SK-N-SH (cell line): ENCODE results near the gene CARD14. TPM values are rescaled to one million over a fixed set of nuclear protein-coding genes. Genes with fewer than 3 reads are reported as not detected.

Experiments
- CTCF ChIA-PET: fragments of 300-600, 350-600 bp; formaldehyde crosslinking; extraction: SDS; loops from one replicate; lab custom pipeline; 2021; lab: Yijun Ruan, JAX
- POLR2A ChIA-PET: fragments of 350-600 bp; sonication (Branson Sonifier 250); formaldehyde crosslinking; extraction: SDS; loops from one replicate; lab custom pipeline; 2020; ENCODE audit warnings: antibody characterized with exemption, inconsistent platforms; lab: Yijun Ruan, JAX
- DNase-seq: peaks from one replicate; pipeline ENCODE4 v3.0.0; 2012
- H2AFZ ChIP-seq: fragments of 200-600 bp; sonication (generic); 2 replicates; pipeline ENCODE4 v1.8.1; 2016; ENCODE audit warnings: antibody characterized with exemption, mild to moderate bottlenecking, low read depth
- H3F3A ChIP-seq: fragments of 200-600 bp; sonication (generic); replicated peaks from 2 replicates; pipeline ENCODE3; 2016; ENCODE audit warnings: antibody characterized with exemption, mild to moderate bottlenecking; ENCODE audit not compliant: insufficient read depth
- H3K27ac ChIP-seq, 2 experiments: fragments of 200-500 bp in 1 of 2; fragments of 200-600 bp in 1 of 2; sonication (Bioruptor generic) in 1 of 2; sonication (generic), shearing (Covaris generic) in 1 of 2; 2 replicates each; pipeline versions ENCODE4 v1.5.1 to v1.6.1; 2014 to 2016; ENCODE audit warnings: low read depth in 2 of 2, inconsistent platforms in 1 of 2, low read length in 1 of 2, mild to moderate bottlenecking in 1 of 2, mixed read lengths in 1 of 2
- H3K27me3 ChIP-seq: fragments of 200-600 bp; sonication (generic), shearing (Covaris generic); 2 replicates; pipeline ENCODE4 v1.6.1; 2016; ENCODE audit warnings: mixed run types; ENCODE audit not compliant: insufficient read depth
- H3K36me3 ChIP-seq, 2 experiments: fragments of 200-500 bp in 1 of 2; fragments of 200-600 bp in 1 of 2; sonication (Bioruptor generic) in 1 of 2; sonication (generic) in 1 of 2; replicated peaks in 1 of 2; 2 replicates each; pipeline versions ENCODE3 to v1.5.1; 2014 to 2016; ENCODE audit warnings: low read length in 1 of 2, mild to moderate bottlenecking in 1 of 2; ENCODE audit not compliant: insufficient read depth in 2 of 2, control insufficient read depth in 1 of 2
- H3K4me1 ChIP-seq, 2 experiments: fragments of 200-500 bp in 1 of 2; fragments of 200-600 bp in 1 of 2; sonication (Bioruptor generic) in 1 of 2; sonication (generic), shearing (Covaris generic) in 1 of 2; 2 replicates each; pipeline versions ENCODE4 v1.5.1 to v1.6.1; 2014 to 2016; ENCODE audit warnings: low read depth in 1 of 2, low read length in 1 of 2, mixed run types in 1 of 2; ENCODE audit not compliant: insufficient read depth in 2 of 2, control insufficient read depth in 1 of 2
- H3K4me2 ChIP-seq: fragments of 200-600 bp; sonication (generic), shearing (Covaris generic); 2 replicates; pipeline ENCODE4 v1.6.1; 2017; ENCODE audit warnings: mixed run types
- H3K4me3 ChIP-seq, 2 experiments: fragments of 200-500 bp in 1 of 2; fragments of 200-600 bp in 1 of 2; sonication (Bioruptor generic) in 1 of 2; sonication (generic), shearing (Covaris generic) in 1 of 2; 2 replicates each; pipeline versions ENCODE4 v1.5.1 to v1.8.1; 2014 to 2016; ENCODE audit warnings: low read depth in 2 of 2, inconsistent platforms in 1 of 2, low read length in 1 of 2, mild to moderate bottlenecking in 1 of 2, mixed read lengths in 1 of 2, moderate library complexity in 1 of 2
- H3K79me2 ChIP-seq: fragments of 200-600 bp; sonication (generic); 2 replicates; pipeline ENCODE4 v1.8.1; 2017; ENCODE audit warnings: mild to moderate bottlenecking; ENCODE audit not compliant: insufficient read depth
- H3K9ac ChIP-seq: fragments of 200-600 bp; sonication (generic); 2 replicates; pipeline ENCODE4 v1.6.1; 2017; ENCODE audit warnings: mixed run types
- H3K9me2 ChIP-seq: fragments of 200-600 bp; sonication (generic); 2 replicates; pipeline ENCODE4 v1.6.1; 2017; ENCODE audit warnings: mixed run types
- H3K9me3 ChIP-seq: fragments of 200-600 bp; sonication (generic); 2 replicates; pipeline ENCODE4 v1.6.1; 2017; ENCODE audit warnings: mixed run types, mild to moderate bottlenecking, moderate library complexity
- H4K20me1 ChIP-seq: fragments of 200-600 bp; sonication (generic); 2 replicates; pipeline ENCODE4 v1.6.1; 2017; ENCODE audit warnings: mild to moderate bottlenecking, mixed run types; ENCODE audit not compliant: insufficient read depth
- CTCF ChIP-seq: fragments of 200-600 bp; sonication (generic); IDR thresholded peaks from 2 replicates; pipeline ENCODE4 v1.6.1; 2017; ENCODE audit warnings: antibody characterized with exemption, mild to moderate bottlenecking, moderate library complexity
- GABPA ChIP-seq: IDR thresholded peaks from 2 replicates; pipeline ENCODE4 v1.4.0; 2012; ENCODE audit warnings: low read depth, mild to moderate bottlenecking
- PBX3 ChIP-seq: IDR thresholded peaks from 2 replicates; pipeline ENCODE4; 2012
- RCOR1 ChIP-seq: fragments of 150-350 bp; IDR thresholded peaks from 2 replicates; pipeline ENCODE4 v1.6.1; 2017; ENCODE audit warnings: antibody characterized with exemption, low read length
- REST ChIP-seq: IDR thresholded peaks from 2 replicates; pipeline ENCODE4 v1.6.1; 2012; ENCODE audit warnings: mild to moderate bottlenecking, low read depth, low read length, moderate library complexity
- RXRA ChIP-seq: IDR thresholded peaks from 2 replicates; pipeline ENCODE4 v1.4.0; 2012; ENCODE audit warnings: low read depth, mild to moderate bottlenecking, borderline replicate concordance
- USF2 ChIP-seq: fragments of 150-350 bp; IDR thresholded peaks from 2 replicates; pipeline ENCODE4 v1.6.1; 2017; ENCODE audit warnings: antibody characterized with exemption, low read length, low read depth, borderline replicate concordance
- YY1 ChIP-seq: IDR thresholded peaks from 2 replicates; pipeline ENCODE4 v1.4.0; 2012; ENCODE audit warnings: low read depth, mild to moderate bottlenecking
- WGBS: methylation state at CpG from one replicate; pipeline ENCODE4 v1.1.6; 2017; ENCODE audit warnings: low lambda C conversion rate; 5-methylcytosine and 5-hydroxymethylcytosine counted together
- polyA plus RNA-seq, 3 experiments: library from polyadenylated mRNA; depleted of rRNA; stranded (reverse); fragments of >200 nt; gene quantifications; 2 replicates each; pipeline ENCODE4 v1.2.3, GENCODE V29; 2012

The CARD14 gene
- polyA plus RNA-seq, 1 of the 3 experiments (the other 2 are of a cell fraction), result 0.05 TPM

DNA sequence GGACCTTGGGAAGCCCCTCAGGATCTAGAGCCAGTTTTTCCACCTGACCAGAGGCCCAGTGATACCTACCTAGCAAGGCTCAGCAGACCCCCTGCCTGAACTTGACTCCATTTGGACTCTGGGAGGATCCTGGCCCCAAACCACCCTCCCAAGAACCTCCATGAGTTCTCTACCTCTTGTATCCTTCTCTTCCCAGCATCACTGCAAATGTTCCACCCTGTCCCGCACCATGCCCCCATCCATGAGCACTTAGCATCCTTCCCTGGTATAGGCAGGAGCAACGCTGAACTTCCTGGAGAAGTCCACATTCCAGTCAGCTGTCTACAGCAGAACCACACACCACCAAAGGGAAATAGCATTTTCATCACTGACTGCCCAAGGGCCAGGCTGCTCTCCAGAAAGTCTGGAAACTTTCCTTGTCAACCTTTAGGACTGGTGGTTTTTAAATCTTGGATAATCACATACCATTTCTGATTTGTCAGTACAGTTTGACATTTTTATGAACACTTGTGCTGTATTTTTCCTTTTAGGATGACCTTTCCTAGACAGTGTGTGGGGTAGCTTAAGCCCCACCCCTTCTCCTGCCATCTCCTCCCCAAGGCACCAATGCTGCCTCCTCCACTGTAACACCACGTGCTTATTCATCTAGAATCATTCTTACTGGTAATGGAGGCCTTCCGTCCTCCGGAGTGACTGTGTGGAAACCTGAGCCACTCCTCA, 36.8 kb upstream of the CARD14 start:
- Histone ChIP-seq H3F3A (peaks cover 12% of the 10 kb centered on the region), H3K9me3 (no peaks in the 10 kb centered on the region), H3K4me2 (no peak overlapping the region), H4K20me1 (no peaks in the 10 kb centered on the region), H3K9ac (no peak overlapping the region), H3K27me3 (no peaks in the 10 kb centered on the region), H3K9me2 (no peaks in the 10 kb centered on the region), H3K36me3 (peaks cover 46 to 51% of the 10 kb centered on the region in 2 experiments), H2AFZ (no peak overlapping the region), H3K4me3 (no peak overlapping the region), H3K4me1 (no peaks in the 10 kb centered on the region), H3K79me2 (no peaks in the 10 kb centered on the region), H3K27ac (no peak overlapping the region)
- POLR2A ChIA-PET, result interaction anchor here (0.7 to 1.5 kb wide), 2 partner anchors 13 to 35 kb away, joined by 3 to 4 read pairs; no protein-coding TSS in a partner anchor
- DNase-seq, result no peak
- 90% methylated on average over 5 of the region's 5 CpGs for WGBS
- TF ChIP-seq CTCF (no peak), PBX3 (no peak), USF2 (no peak)
- CTCF ChIA-PET, result interaction anchor here (1.1 to 1.3 kb wide), 2 partner anchors 32 to 50 kb away, joined by 3 to 4 read pairs; partner anchors contain the start of gene GAA

GRCh38 chr17:80133626-80133970, 36.2 kb upstream of the CARD14 start:
- H3K4me2 ChIP-seq, result no peak overlapping the region
- H3K9me3 ChIP-seq, result no peaks in the 10 kb centered on the region
- TF ChIP-seq REST (no peak), RCOR1 (no peak), YY1 (no peak), RXRA (no peak), GABPA (no peak)
- TF ChIP-seq, all 33 proteins: peak for 0
- no peak overlapping the region for H3K9ac ChIP-seq
- H4K20me1 ChIP-seq, result no peaks in the 10 kb centered on the region
- no peaks in the 10 kb centered on the region for H3K79me2 ChIP-seq
- no peaks in the 10 kb centered on the region for H3K27me3 ChIP-seq
- H3K9me2 ChIP-seq, result no peaks in the 10 kb centered on the region
- POLR2A ChIA-PET, result interaction anchor here (0.7 to 1.5 kb wide), 2 partner anchors 13 to 34 kb away, joined by 3 to 4 read pairs; no protein-coding TSS in a partner anchor
- no peak for DNase-seq
- CTCF ChIA-PET, result interaction anchor here (1.1 to 1.3 kb wide), 2 partner anchors 24 to 51 kb away, joined by 3 read pairs; no protein-coding TSS in a partner anchor
- H3K4me1 ChIP-seq, result no peaks in the 10 kb centered on the region
- H3K27ac ChIP-seq, result no peak overlapping the region
- H3F3A ChIP-seq, result peaks cover 12% of the 10 kb centered on the region
- H3K36me3 ChIP-seq, result peaks cover 50 to 56% of the 10 kb centered on the region in 2 experiments
- WGBS, result 97% methylated on average over 6 of the region's 6 CpGs
- no peak overlapping the region for H2AFZ ChIP-seq
- H3K4me3 ChIP-seq, result no peak overlapping the region
